Fibroblast of skin of back (primary cell): ENCODE data around the gene MRPS33.
"Not testable (repeated sequence)": the region's sequence is repeated elsewhere in the genome, so short reads cannot be mapped to it uniquely, and the experiment has no call there.

Experiments
- DNase-seq: peaks from one replicate; pipeline ENCODE4 v3.0.0-alpha.2; 2013

MRPS33 gene

DNA sequence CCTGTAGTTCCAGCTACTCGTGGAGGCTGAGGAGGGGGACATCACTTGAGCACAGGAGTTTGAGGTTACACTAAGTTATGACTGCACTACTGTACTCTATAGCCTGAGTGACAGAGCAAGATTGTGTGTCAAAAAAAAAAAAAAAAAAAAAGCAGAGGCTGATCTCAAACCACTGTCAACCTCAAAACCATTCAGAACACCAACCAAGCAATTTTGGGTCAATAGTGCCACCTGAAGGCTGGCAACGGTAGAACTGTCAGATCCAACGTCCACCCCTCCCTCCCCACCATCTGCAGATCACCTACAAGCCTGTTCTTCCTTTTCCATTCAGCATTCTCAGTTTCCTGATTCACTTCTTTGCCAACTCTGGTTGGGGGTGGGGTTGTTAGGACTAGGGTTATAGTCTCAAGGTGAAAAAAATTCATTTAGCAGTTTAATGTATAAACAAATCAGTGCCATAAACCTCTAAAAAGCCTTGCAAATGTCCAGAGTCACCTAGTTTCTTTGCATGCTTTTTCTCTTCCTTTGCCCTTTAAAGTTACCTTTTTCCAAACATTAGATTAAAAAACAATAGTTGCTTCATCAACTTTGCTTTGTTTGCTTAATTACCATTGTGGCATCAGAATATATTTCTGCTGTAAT, 2.6 kb downstream of the MRPS33 start:
- DNase-seq, result peak; percentile 58

DNA sequence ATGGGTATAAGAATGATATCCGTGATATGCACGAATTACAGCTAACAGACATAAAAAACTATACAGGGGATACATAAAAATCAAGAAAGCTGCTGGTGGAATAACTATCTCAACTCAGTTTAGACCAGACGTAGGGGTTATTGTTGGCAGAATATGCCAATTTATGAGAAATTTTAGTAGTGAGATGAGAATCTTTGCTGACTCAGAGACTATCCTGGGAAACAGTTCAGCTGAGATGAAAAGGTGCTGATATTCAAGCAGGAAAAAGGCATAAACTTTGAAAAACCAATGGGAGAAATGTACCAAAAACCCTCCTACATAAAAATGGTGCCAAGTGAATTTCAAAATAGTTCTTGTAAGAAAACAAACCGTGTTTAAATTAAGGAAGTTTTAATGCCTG, 3.3 kb downstream of the MRPS33 start:
- DNase-seq, result no peak

GRCh38 chr7:141003172-141004065, 11.3 kb downstream of the MRPS33 start:
- no peak for DNase-seq

GRCh38 chr7:141001546-141001945, 13.2 kb downstream of the MRPS33 start:
- DNase-seq, result no peak

GRCh38 chr7:141001122-141001521, 13.6 kb downstream of the MRPS33 start:
- DNase-seq, result no peak

DNA sequence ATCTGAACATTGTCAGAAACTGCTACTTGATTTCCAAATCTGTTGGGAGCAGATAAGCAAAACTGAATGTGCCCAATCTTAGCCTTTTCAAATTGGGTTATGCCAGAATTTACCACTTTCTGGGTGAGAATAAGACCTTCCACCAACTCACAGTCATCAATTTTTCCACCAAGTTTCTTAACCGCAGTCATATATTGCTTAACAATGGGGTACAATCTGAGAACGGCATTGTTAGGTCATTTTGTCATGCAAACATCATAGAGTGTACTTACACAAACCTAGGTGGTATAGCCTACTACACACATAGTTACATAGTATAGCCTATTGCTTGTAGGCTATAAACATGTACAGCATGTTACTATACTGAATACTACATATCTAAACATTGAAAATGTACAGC, 16.0 kb downstream of the MRPS33 start:
- no peak for DNase-seq

- DNase-seq, result no peak
These were observed 22.3 kb downstream of the MRPS33 start for GRCh38 chr7:140992422-140992821.

DNA sequence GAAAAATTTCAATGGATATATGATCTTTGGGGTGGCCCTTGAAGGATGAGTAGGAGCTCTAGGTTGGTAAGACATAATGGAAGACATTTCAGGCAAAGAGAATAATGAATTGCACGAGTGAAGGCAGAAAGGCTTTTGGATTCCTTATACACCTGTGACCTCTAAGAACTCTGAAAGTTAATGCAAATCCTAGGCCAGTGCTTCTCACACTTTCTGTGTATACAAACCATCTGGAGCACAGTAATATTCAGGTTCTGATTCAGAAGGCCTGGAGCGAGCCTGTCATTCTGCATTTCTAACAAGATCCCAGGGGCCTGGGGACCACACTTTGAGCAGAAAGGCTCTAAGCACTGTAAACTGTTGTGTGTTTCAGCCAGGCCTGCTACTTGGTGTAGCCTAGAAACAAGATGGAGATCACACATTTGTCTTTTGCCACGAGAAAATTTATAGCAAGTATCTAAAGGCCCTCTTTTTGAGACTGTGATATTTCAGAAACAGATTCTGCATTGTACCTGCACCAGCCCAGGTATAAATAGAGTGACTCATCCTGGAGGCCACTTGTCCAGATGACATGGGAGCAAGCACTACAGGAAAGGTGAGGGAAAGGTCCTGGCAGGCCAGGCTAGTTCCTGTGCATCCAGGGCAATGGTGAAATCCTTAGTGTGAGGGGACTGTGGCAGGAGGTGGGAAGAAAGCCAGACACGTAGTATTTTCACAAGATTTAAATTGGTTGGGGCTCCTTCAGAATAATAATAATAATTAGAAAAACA, 24.4 kb downstream of the MRPS33 start:
- DNase-seq, result no peak

- no peak for DNase-seq
These were observed 25.7 kb downstream of the MRPS33 start for GRCh38 chr7:140989068-140989467.

DNA sequence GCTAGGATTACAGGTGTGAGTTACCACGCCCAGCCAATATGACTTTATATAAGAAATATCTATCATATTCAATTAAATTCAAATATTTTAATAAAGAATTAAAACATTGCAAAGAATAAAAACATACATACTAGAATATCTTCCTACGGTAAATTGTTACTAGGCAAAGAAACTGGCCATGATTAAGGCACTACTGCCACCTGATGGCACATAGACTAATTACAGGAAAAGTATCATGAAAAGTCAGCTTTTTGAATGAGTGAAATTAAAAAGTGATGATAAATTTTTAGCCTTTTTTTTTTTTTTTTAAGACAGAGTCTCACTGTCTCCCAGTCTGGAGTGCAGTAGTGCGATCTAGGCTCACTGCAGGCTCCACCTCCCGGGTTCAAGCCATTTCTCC, 30.9 kb downstream of the MRPS33 start:
- peak; percentile 1 for DNase-seq

GRCh38 chr7:140982508-140982907, 32.2 kb downstream of the MRPS33 start:
- DNase-seq, result no peak

GRCh38 chr7:140981951-140982350, 32.8 kb downstream of the MRPS33 start:
- no peak for DNase-seq

- no peak for DNase-seq
These were observed 37.0 kb downstream of the MRPS33 start for GRCh38 chr7:140977741-140978140.

GRCh38 chr7:140972876-140973829, 41.6 kb downstream of the MRPS33 start:
- DNase-seq, result no peak

DNA sequence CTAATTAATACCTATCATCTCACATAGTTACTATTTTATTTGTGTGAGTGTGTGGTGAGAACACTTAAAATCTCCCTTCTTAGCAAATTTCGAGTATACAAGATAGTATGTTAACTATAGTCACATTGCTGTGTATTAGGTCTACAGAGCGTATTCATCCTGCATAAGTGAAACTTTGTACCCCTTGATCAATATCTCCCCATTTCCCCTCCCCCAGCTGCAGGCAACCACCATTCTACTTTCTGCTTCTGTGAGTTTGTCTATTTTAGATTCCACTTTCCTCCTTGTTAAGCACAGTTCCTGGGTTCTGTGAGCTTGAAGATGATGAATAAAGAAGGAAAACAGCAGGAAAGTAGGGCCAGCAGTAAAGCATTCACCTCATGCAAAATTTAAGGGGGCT, 42.4 kb downstream of the MRPS33 start:
- DNase-seq, result no peak

- DNase-seq, result no peak
These were observed 47.3 kb downstream of the MRPS33 start for GRCh38 chr7:140967438-140967837.

DNA sequence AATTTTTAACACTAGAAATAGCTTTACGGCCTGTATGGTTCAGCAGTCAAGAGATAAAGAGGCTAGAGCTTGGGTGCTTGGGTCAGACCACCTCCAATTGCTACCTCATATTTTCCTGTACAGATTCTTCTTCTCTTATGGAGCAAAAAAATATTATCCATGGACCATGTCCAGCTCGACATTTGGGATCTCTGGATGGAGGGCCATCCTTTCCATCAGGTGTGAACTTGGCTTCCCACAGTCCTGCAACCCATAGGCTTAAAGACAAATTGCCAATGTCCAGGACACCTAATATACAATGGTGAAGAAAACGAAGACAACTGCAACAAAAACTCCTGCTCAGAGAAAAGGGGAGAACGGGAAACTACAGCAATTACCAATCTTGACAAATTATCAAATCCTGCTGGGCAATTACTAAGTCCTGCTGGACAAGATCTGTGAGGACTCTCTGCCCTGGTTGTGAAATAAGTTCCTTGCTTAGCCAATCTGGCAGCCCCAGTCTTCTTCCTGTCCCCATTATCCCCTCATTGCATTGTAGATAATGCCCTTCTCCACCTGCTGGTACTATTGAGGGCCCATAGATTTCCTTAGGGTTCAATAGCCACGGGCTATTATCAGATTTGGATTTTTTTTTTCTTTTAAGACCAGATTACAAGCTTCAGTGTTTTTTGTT, 48.1 kb downstream of the MRPS33 start:
- DNase-seq, result no peak

DNA sequence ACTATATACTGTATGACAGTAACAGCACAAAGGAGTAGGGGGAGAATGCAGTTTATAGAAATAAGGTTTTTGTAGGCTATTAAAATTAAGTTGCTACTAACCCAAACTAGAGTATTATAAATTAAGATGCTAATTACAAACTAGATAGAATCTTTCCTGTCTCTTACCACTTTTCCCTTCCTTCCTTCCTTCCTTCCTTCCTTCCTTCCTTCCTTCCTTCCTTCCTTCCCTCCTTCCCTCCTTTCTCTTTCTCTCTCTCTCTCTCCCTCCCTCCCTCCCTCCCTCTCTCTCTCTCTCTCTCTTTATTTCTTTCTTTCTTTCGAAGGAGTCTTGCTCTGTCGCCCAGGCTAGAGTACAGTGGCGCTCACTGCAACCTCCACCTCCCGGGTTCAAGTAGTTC, 53.6 kb downstream of the MRPS33 start:
- no peak for DNase-seq

GRCh38 chr7:140956997-140957396, 57.8 kb downstream of the MRPS33 start:
- not testable (repeated sequence) for DNase-seq
